Putamen (tissue), 1 donor: Measurements from ENCODE around the gene ANKRD1.

ENCODE experiments used
- DNase-seq: peaks from one replicate; pipeline ENCODE4 v3.0.0-alpha.2; 2016; ENCODE audit warnings: low spot score

ANKRD1 gene

DNA sequence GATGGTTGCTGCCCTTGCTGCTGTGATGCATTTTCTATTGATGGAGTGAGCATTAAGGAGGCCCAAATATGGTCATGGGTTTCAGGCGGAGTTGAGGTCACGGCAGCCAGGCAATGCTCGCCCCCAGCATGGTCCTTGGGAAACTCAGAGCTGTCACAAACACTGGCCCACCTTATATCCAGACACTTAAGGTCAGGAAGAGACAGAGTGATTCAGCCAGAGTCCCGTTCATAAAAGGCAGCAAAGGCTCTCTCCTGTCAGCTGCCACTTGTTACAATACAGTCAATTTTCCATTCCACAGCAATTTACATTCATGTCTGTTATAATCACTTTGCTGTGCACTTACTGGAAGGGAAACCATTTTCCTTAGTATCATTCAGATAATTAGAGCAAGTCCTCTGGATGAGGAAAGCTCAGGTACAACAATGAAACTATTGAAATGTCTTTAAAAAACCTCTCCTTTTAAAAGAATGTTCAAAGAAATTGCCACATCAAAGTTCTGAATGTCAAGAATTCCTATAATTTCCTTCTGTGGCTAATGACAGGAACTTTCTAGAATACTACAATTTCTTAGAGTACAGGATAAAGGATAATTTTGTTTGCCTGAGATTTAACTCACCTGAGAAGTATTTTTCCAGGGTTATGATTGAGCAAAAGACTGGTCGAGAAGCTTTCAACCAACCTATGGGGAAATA lies 14.8 kb upstream of the ANKRD1 start:
- no peak for DNase-seq

DNA sequence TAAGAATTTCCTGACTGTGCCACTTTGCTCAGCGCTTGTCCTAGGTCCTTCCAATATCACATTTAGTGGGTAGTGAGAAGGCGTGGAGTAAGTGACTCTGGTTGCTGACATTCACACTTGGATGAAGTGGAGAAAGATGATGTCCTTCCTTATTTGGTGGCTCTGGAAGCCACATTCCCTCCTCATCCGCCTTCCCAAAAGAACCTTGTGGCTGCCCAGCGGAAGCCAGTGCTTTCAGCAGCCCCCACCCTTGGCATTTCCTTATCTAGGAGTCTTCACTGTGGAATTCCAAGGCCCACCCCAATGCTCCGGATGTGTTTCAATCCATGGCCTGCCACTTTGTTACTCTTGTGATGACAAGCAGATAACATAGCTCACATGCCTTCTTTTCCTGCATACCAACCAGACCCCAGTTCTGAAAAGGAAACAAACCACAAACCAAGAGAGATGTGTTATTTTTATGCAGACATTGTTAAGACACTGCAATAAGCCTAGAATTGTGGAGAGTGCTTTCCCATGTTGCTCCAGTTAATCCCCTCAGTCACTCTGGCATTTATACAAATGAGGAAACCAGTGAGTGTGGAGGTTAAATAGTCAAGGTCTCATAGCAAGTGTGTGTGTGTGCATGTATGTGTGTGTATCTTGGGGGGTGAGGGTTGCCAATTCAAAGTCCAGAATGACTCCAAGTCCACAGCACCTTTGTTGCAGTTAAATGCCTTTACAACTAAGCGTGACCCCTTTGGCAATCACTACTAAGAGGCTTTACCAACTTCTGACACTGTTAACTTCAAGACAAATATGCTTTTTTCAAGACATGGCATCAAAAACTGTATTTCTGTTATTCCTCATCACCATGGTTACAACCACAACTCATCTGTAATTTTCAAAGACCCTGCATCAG lies 10.3 kb upstream of the ANKRD1 start:
- DNase-seq: no peak

DNA sequence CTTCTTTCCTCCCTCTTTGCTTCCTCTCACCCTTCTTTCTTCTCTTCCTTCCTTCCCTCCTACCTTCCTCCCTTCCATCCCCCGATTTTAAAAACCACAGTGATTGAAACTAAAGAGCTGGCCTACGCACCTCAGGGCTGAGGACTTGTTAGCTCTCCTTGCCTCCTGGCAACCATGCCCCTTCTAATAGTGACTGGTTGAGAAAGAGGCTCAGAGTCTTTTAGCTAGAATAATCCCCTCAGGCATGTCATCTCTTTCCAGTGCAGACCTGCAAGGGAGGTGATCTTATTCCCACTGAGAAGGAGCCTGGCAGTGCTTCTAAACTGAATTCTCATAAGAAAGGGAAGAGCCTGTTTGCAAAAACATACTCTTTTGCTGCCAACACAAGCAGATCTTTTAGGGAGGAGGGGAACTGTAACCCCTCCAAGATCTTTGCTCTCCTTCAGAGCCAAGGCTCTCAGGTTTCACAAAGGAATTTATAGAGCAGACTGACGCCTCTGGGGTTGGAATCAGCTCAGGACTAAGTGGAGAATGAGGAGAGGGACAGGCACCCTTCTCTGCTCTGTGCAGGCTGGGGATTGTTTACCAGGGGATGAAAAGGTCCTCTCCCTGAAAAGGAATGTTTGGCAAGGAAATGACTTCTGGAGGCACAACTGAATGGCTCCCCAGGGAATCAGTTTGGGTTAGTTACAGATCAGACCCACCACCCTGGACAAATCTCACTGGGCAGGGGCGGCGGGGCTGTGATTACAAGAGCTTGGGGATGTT lies 9.4 kb upstream of the ANKRD1 start:
- no peak for DNase-seq

GRCh38 chr10:90929179-90929578 lies 8.3 kb upstream of the ANKRD1 start:
- no peak for DNase-seq

DNA sequence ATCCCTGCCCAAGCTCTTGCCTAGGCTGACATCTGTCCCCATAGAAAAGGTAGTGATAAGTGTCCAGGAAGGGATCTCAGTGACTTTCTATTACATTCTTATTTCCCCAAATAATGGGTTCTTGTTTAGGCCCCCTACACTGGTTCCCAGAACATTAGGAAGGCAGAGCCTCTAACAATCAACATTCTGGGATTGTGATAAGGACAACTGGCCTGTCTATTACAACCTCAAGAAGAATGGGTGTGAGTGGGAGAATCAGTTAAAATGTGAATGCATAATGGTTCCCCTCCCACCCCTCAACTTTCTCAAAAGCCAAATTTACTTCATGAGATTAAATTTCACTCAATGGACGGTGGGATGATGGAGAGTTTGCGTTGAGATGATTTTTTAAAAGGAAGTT lies 6.4 kb upstream of the ANKRD1 start:
- no peak for DNase-seq

DNA sequence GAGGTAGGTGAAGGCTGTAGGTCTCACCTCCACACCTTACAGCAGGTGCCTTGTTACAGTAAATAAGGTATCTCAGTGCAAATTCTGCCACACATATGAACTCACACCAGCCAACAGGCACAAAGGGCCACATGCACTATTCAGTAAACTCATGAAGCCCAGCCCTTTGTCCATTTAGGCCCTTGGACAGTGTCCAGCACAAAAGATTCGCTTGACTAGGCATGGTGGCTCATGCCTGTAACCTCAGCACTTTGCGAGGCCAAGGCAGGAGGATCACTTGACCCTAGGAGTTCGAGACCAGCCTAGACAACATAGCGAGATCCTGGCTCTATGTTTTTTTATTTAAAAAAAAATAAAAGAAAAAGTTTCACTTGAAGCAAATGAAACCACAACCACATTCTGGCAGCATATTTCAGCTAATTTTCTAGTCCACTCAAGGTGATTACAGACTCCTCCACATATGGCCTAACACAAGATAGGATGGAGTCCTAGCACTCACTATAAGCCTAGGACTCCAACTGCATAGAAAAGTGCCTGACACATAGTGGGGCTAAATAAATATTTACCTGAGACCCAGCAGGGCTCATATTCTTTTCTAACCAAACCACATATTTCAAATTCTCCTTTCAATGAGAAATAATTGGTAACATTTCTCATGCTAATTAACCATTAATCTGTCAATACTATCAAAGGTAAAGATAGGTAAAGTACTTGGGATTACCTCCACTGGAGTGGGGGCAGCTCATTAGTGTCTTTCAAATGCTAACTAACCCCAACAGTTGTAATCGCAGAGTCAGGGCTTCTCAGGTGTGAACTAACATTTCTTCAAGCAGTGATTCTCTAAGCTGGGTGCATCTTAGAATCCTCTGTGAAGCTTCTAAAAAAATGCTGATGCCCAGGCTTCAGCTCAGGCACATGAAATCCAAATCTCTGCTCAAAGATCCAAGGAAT lies 4.5 kb upstream of the ANKRD1 start:
- DNase-seq: no peak

- DNase-seq: no peak
These were observed 3.7 kb upstream of the ANKRD1 start for GRCh38 chr10:90924552-90924951.

GRCh38 chr10:90923111-90923731 lies 2.3 kb upstream of the ANKRD1 start:
- no peak for DNase-seq

DNA sequence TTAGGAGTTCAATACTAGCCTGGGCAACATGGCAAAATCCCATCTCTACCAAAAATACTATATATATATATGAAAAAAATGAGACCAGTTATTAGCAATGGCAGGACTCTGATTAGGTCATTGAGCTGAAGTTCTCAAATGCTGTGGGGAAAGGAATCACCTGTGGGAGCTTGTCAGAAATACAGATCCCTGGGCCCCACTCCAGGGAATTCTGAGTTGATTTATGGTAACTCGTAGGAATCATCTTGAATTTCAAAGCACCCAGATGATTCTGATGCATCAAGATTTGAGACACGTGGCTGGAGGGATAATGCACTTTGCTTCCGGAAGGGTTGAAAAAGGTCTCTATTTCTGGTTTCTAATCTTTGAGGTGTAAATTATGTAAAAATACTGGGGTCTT lies 1.0 kb upstream of the ANKRD1 start:
- no peak for DNase-seq

GRCh38 chr10:90919683-90920574 lies 958 bp downstream of the ANKRD1 start:
- no peak for DNase-seq

DNA sequence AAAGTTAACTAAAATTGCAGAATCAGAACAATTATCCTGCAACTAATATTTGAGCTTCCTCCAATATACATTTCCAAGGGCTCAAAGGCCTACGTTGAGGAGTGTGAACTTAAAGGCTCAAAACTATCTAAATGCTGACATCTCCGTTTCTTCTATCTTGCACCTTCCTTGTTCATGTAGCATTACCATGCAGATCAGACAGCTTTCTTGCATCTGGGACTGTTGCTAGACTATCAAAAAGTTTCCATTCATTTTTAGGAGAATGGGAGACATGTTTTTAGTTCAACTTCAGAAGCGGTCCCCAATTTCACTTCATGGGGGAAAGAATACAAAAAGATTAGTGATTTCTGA lies 2.9 kb downstream of the ANKRD1 start:
- DNase-seq: no peak

DNA sequence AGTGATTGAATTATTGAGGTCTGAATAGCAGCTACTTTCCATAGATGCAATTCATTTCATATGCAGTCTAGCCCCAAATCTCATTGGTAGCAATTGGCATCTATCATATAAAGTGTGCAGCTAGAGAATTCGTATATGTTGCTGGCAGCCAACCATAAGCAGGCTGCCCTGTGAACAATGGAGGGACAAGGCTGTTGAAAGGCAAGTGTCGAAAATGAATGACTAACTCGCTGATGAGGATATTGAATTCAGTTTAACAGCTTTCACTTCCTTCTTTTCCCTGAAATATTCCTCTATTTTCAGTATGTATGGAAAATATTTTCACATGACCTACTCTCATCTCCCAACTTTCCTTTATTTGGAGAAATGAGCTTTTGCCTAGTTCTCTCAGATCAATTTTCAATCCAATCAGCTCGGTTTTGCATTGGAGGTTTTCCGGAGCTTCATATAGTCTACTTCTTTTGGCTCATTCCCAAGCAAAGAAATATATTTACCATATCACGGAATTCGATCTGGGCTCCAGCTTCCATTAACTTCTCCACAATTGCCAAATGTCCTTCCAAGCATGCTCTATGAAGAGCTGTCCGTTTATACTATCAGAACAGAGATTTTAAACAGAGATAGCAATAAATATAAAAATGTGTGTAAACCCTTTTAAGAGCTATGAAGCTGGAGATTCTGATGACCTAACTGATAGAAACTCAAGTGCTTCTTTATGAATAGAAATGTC lies 3.5 kb downstream of the ANKRD1 start:
- no peak for DNase-seq

DNA sequence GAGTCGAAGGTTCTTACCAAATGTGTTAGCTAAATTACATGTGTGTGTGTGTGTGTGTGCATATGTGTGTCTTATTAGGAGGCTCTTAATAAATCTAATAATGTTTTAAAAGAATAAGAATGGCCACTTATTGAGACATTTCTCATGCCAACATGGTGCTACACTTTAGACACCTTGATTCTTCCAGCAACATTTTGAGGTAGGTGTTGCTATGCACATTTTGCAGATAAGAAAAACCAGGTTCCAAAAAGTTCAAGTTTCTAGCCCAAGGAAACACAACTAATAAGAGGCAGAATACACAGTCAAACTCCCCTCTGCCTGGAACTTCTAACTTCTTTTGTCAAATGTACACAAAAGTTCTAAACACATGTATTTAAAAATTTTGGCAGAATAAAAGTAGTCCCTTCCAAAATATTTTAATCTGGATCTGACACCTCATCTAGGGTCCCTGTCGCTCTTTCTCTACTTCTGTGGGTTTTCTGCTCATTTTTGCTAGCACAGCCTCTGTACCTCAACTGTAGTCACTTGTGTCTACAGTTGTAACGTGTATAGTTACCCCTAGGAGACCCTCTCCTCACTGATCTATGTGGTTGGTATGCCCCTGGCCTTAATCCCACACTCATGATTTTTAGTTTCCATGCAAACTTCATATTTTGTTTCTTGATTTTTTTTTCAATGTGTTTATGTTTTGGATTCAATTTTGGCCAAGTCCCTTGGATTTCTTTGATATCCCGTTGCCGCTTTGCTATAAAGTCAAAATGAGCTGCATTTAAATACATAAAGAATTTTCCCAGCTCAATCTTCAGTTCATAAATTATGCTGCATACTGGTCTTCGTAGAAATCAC lies 4.3 kb downstream of the ANKRD1 start:
- no peak for DNase-seq

DNA sequence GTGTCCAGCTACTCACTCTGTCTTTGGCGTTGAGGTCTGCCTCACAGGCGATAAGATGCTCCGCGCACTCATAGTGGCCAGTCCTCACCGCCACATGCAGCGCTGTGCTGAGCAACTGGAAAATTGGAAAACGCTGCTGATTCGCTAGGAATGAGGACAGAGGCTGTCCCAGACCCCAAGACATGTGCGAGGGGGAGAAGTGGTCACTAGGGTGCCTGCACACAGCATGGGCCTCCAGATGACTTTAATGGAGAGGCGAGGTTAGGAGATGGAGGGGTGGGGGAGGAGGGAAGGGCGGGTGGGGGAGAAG lies 5.2 kb downstream of the ANKRD1 start:
- DNase-seq: no peak

- no peak for DNase-seq
These were observed 5.7 kb downstream of the ANKRD1 start for GRCh38 chr10:90914992-90915765.

DNA sequence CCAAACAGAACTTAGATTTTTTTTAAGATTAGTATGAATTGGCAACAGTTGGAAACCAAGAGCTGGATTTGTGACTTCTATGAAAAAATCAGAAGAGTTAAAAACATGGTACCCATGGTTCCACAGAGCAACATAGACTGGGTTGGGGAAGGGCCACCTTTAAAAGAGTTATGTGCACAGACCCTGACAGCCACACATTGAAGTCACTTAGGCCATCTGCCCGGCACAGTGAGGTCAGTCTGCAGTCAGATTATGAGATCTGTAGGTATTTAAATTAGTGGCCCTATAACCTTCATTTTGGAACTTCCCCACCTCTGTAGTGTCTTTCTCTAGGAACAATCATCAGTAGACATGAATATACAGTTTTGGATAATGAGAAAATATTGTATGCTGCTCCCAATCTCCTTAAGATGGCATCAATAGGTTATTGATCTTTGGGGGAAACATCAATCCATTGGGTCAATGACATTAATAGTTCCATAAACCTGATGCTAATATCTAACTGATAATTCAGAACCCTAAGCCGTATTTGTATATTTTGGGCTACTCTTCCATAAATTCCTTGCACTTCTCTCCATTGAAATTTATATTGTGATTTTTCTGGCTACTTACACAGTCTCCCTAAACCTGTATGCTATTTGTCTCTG lies 7.0 kb downstream of the ANKRD1 start:
- DNase-seq: no peak

- no peak for DNase-seq
These were observed 7.9 kb downstream of the ANKRD1 start for GRCh38 chr10:90912854-90913479.
